Stimulated activated CD4-positive, alpha-beta T cell treated with anti-CD3 and anti-CD28 coated beads, Interleukin-4, amount 100 ng/mL, for 48 hours (primary cell): ENCODE data around the gene C1orf167.

Experiments used
- DNase-seq, 2 donors: peaks; one replicate each; pipeline ENCODE4 v3.0.0-alpha.2; 2020; ENCODE audit warnings: low read depth in 2 of 2

C1orf167 gene

DNA sequence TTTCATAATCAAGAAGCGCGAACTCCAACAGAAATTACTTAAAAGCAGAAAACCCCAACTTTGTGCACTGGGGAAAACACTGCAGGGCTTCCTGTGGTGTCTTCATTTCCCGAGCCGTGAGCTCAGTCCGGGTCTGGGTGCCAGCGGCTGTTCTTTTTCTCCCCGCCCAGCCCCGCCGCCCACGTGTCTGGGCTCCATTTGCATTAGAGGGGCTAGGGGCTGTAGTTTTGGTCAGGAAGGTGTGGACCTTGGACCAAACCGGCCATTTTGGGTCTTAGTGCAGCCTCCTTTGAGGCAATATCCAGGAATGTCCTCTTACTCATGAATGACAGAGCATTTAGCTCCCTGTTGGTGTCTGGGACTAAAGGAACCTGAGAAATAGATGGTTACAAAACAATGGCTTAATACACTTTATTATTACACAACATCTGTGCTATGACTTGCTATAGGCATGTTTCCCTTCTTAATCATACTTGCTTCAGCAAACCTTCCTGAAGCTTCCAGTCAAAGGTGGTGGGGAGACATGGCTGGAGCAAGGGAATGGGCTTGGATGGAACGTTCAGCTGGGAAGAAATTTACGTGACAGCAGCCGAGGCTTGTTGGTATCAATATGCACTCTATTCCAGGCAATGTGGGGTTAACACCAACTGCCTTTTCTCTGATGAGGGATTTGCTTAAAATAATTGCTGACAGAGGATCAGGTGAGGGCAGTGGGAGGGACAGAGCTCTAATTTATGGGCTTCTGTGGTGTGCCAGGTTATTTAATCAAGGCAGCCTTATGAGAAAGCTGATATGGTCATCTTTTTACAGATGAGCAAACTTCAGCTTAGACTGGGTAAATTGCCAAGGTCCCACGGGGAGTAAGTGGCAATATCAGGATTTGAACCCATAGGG lies 25.0 kb upstream of the C1orf167 start:
- DNase-seq, result no peak

- DNase-seq, result no peak
Observed at GRCh38 chr1:11738096-11738495, 23.9 kb upstream of the C1orf167 start.

DNA sequence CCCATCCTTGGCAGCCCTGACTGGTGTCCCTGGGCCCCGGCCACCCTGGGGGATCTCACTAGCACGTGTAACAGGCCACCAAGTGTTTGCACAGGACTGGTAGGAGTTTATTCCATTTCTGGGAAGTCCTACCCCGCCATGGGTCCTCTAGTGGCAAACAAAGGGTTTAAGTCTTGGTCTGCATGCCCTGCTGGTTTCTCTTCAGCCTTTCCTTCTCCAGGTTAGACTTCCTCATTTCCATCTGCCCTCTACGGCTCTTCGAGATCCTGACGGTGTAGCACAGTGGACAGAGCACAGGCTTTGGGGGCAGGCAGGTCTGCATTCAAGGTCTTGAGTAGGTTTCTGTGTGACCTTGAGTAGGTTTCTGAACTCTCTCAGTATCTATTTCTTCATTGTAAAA lies 23.2 kb upstream of the C1orf167 start:
- no peak for DNase-seq

DNA sequence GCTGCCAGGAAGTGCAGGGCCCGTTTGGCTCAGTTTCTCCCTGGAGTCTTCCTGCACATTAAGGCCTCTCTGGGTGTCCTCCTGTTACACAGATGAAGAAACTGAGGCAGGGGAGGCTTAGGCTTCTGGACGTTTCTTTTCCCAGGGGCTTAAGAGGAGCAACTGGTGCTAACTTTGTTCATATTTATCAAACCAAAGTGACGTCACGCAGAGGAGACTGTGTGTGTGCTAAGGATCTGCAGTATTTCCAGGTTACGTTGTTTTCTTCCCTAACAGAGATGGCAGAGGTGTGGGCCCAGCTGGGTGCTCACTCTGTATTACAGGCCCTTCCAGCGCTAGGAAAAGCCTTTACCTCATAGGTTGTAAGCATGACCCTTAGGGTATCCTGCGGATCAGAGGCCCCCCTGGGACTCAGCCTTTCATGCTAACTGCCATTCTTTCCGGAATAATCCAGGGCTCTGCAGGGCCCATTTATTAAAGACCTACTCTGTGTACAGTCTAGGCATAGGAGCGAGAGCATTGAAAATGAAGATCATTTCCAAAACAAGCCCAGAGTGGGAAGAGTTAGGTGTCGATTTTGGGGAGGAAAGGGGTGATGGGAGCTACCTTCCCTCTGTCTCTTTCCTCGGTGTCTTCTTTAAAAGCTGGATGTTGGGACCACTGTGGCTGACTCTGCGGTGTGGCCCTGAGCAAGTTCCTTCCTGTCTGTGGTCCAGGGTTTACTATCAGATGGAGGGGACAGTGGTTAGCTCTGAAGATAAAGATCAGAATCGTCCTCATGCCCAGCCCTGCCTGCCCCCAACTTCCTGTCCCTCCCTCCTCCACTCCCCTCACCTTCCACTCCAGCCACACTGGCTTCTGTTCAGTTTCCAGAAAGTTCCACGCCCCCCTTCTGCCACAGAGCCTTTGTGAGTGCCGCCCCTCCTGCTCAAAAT lies 21.5 kb upstream of the C1orf167 start:
- no peak for DNase-seq

DNA sequence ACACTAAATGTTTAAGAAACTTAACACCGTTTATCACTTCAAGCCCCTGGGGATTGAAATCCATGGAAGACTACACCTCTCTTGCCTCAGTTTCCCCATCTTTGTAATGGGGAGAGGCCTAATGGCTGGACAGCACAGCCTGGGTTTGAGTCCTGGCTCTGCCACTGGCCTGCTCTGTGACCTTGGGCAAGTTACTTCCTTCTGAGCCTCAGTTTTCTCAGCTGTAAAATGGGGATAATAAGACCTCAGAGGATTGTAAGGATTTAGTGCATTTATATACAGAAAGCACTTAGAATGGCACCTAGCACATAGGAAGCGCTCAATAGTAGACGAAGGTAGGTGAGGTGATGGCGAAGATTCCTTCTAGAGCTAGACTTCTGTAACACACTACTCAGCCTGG lies 20.5 kb upstream of the C1orf167 start:
- no peak for DNase-seq

GRCh38 chr1:11741919-11742558 lies 20.0 kb upstream of the C1orf167 start:
- DNase-seq, result no peak

DNA sequence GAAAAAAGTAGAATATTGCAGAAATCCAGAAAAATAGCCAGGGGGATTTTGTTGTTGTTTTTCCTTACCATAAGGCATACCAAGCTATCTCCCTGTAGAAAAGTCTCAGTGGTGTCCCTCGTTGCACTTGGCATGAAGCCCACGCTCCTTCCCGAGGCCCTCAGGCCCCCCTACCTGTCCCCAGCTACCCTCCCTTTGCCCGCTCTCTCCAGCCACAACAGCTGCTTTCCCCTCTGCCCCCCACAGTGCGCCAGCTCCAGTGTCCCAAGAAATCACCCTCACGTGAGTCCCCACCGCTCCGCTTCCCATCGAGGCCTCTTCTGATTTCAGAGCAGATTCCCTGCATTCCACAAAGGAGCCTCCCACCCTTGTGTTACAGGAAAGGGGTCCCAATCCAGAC lies 17.7 kb upstream of the C1orf167 start:
- no peak for DNase-seq

DNA sequence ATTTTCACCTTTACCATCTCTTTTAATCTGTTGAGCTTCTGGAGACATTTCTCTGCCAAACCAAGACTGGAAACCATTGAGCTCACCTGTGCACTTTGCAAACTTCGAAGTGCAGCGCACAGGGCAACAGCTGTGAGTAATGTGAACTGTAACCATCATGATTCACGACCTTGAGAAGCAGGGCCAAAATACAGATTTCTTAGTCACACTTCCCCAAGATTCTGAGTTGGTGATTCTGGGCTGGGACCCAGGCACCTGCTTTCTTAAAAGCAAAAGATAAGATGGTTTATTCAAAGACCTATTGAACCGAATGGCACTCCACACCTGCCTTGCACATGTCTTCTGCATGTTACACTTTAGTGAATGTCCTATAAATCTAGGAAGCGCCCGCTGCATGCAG lies 15.9 kb upstream of the C1orf167 start:
- no peak for DNase-seq

DNA sequence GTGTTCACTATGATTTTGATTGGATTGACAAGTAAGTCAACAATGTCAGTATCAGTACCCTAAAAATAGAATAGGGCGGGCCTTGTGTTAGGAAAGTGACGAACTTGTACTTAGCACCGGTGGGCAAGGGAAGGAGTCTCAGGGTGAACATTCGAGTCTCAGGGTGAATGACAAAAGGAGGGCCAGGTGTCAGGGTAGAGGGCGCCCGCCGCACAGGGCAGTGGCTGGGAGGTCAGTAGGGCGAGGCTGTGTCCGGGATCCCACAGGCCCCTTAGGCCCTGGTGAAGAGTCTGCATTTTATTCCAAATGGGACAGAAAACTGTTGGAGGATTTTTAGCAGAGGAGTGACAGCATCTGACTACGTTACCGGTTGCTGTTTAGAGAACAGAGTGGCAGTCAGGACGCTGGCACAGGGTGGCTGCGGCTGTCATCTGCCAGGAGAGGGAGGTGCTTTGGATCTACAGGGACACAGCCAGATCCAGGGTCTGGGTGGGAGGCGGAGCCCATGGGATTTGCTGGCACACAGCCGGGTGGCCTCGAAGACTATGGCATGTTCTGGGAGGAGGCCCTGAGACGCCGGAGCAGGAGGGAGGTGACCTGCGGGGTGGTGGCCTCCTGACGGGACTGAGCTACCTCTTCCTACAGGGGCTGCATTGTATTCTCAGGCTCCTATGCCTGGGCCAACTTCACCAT lies 15.1 kb upstream of the C1orf167 start:
- DNase-seq, result no peak

DNA sequence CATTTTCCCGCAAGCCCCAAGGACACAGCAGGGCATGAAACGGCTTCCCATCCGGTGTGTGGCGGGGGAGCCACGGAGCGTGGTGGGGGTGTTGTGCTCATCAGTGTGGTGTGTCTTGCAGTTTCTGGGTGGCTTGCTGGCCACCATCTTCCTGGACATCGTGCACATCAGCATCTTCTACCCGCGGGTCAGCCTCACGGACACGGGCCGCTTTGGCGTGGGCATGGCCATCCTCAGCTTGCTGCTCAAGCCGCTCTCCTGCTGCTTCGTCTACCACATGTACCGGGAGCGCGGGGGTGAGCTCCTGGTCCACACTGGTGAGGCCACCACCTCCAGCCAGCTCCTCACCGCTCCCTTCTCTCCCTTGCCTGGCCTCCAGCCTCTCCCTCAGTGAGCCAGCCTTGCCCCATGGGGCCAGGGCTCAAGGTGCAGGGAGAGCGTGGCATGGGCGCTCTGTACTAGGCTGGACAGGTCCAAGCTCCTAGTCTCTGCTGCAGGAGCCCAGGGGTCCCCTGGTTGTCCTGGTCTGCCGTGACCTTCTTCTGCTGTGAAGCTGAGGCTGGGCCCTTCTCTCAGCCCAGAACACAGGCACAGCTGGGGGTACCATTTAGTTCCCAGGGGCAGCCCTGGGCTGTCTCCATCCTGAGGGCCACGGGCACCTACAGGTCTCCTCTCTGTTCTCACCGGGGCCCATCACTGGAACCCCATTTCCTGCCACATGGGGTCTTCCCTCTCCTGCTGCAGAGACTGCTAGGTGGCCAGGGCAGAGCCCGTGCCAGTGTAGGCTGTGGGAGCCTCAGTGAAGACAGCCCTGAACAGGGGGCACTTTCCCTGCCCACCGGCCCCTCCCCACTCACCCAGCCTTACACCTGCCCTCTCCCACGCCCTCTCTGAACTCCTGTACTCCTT lies 13.4 kb upstream of the C1orf167 start:
- no peak for DNase-seq

- peak; percentile 45 to 49 for DNase-seq
Observed at GRCh38 chr1:11749203-11749689, 12.7 kb upstream of the C1orf167 start.

DNA sequence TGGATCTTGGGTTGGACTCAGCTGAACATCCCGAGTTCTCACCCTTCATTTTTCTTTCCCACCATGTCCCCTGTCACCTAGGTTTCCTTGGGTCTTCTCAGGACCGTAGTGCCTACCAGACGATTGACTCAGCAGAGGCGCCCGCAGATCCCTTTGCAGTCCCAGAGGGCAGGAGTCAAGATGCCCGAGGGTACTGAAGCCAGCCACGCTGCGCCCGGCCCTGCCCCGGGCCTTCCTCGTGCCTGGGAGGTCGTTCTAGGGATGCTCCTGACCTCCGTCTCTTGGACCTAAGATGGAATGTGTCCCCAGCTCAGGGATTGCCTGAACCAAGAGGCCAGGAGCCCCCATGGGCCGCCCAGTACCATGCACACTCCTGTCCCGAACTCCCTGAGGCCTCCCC lies 12.0 kb upstream of the C1orf167 start:
- DNase-seq, result no peak

DNA sequence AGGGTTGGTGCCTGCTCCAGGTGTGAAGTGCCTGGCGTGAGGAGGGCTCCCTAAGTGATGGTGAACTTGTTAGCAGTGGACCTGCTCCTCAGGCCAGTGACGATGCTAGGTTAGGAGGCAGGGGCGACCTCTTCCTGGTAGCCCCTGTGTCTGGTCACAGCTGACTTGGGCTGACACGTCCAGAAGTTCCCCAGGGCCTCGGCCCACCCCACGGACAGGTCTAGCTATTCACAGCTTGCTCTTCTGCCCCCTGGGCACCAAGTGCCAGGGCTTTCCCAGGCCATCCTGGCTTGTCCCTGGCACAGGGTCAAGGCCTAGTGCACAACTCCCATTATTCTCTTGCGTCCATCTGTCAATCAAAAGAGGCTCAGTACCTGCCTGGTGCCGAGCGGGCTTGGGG lies 10.9 kb upstream of the C1orf167 start:
- no peak for DNase-seq

- no peak for DNase-seq
Observed at GRCh38 chr1:11752359-11753088, 9.5 kb upstream of the C1orf167 start.

DNA sequence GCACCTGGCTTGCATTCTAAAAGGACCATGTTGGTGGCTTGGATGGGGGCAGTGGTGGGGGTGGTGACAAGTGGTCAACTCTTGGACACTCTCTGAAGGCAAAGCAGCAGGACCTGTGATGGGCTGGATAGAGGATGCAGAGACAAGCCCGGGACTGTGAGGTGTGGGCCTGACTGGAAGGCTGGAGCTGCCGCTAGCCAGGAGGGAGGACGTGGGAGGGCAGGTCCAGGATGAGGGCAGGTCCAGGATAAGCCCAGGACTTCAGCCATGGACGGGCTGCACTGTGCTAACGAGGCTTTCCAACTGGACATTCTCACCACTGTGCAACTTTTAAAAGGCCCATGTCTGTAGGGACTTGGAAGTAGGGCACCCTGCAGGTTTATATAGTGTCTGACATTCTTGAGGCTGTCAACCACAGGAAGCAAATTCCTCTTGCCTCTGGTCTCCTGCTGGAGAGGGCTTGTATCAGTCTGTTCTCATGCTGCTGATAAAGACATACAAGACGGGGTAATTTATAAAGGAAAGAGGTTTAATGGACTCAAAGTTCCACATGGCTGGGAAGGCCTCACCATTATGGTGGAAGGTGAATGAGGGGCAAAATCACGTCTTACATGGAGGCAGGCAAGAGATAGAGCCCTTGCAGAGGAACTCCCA lies 8.3 kb upstream of the C1orf167 start:
- DNase-seq, result no peak

DNA sequence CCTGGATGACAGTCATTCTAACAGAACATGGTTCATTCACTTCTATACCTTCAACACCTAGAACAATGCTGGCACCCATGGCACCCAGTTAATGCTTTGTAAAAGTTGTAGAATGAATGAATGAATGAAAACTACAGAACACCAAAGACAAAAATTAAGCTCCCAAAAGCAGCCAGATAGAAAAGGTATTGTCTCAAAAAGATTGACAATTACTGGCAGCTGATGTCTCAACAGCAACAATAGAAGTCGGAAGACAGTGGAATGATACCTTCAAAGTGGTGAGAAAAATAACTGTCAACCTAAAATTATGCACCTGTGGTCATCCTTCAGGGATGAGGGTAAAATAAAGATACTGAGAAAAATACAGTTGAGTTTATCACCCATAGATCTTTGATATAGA lies 4.9 kb upstream of the C1orf167 start:
- DNase-seq, result no peak

DNA sequence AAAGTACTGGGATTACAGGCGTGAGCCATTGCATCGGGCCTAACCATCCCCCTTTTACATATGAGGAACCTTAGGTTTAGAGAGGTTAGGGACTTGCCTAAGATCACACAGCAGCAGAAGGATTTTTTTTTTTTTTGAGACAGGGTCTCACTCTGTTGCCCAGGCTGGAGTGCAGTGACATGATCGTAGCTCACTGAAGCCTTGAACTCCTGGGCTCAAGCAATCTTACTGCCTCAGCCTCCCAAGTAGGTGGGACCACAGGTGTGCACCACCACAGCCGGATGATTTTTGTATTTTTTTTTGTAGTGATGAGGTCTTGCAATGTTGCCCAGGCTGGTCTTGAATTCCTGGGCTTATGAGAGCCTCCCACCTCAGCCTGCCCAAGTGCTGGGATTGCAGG lies 2.2 kb upstream of the C1orf167 start:
- no peak for DNase-seq

DNA sequence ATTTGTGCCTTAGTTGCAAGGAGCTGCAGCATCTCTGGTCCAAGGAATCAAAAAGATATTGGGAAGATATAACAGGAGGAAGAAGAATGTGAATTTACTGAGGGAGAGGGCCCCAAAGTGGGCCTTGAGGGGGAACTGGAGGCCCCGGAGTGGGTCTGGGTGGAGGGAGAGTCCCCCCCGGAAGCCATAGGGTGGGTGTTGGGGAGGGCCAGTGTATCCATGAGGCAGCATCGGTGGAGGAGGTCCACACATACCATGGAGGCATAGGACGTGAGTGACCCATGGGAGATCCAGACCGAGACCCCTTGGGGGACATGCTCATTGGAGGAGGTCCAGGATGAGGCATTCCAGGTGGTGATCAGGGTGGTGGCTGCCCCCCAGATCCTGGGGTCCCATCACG lies 708 bp upstream of the C1orf167 start:
- no peak for DNase-seq

DNA sequence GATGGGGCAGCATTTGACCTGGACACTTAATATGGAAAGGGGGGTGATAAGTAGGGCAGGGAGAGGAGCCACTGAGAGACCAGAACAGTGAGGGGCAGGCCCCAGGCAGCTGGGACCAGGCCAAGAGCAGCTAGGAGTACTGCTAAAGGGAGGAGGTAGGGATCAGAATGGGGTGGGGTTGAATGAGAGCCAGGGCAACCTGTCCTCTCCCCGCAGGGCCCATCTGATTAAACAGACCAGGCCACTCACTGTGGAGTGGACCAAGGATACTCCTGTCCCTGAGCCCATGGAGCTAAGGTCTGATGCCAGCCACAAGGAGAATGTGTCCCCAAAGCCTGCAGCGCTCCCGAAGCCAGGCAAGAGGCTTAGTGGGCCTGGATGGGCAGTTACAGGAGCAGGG lies 2.1 kb downstream of the C1orf167 start:
- DNase-seq, result no peak
